WTC11 (cell line): ENCODE results near the gene NEK4. TPM values are rescaled to one million over a fixed set of nuclear protein-coding genes. Genes with fewer than 3 reads are reported as not detected.

Experiments
- ATAC-seq: fragments of 200-7000 bp; cut with Tn5 transposase; 2 replicates; pipeline ENCODE4 v1.10.0; 2021; ENCODE audit warnings: mild to moderate bottlenecking, moderate library complexity
- CTCF ChIA-PET: fragments of 300-600 bp; sonication (Branson Sonifier 250); formaldehyde crosslinking; loops from one replicate; lab custom pipeline; 2021; ENCODE audit warnings: antibody characterized with exemption; lab: Charles Lee
- POLR2A ChIA-PET: fragments of 350-600 bp; sonication (Branson Sonifier 250); formaldehyde crosslinking; loops from one replicate; lab custom pipeline; 2021; ENCODE audit warnings: antibody characterized with exemption; lab: Charles Lee
- DNase-seq: peaks from one replicate; pipeline ENCODE4 v3.0.0; 2021; ENCODE audit warnings: low spot score
- H3K27ac Mint-ChIP-seq: 2 replicates; pipeline ENCODE4 v1.8.0; 2021; ENCODE audit warnings: mixed read lengths
- H3K27me3 Mint-ChIP-seq: 2 replicates; pipeline ENCODE4 v1.8.0; 2021; ENCODE audit warnings: low read depth, mild to moderate bottlenecking, moderate library complexity, mixed read lengths
- H3K36me3 Mint-ChIP-seq: 2 replicates; pipeline ENCODE4 v1.8.0; 2021; ENCODE audit warnings: mixed read lengths
- H3K4me1 Mint-ChIP-seq: 2 replicates; pipeline ENCODE4 v1.8.0; 2022; ENCODE audit warnings: mixed read lengths
- H3K4me3 Mint-ChIP-seq: 2 replicates; pipeline ENCODE4 v1.8.0; 2021; ENCODE audit warnings: mild to moderate bottlenecking, moderate library complexity, mixed read lengths
- H3K9me3 Mint-ChIP-seq: 2 replicates; pipeline ENCODE4 v1.8.0; 2021; ENCODE audit warnings: mixed read lengths
- EMX1 ChIP-seq: fragments of 250-450 bp; sonication (Bioruptor Pico); IDR thresholded peaks from 2 replicates; pipeline ENCODE4 v1.8.0; 2021; ENCODE audit warnings: mild to moderate bottlenecking
- ESRRA ChIP-seq: sonication (generic); formaldehyde crosslinking; IDR thresholded peaks from 2 replicates; pipeline ENCODE4 v1.8.1; 2022; ENCODE audit warnings: mild to moderate bottlenecking, missing genetic modification reagents, borderline replicate concordance
- ETV6 ChIP-seq: sonication (generic); formaldehyde crosslinking; IDR thresholded peaks from 2 replicates; pipeline ENCODE4 v1.8.1; 2022; ENCODE audit warnings: mild to moderate bottlenecking, missing genetic modification reagents
- FOXJ3 ChIP-seq: sonication (generic); formaldehyde crosslinking; IDR thresholded peaks from 2 replicates; pipeline ENCODE4 v1.9.0; 2021; ENCODE audit warnings: missing genetic modification reagents, mild to moderate bottlenecking, borderline replicate concordance
- FOXP1 ChIP-seq: sonication (generic); formaldehyde crosslinking; IDR thresholded peaks from 2 replicates; pipeline ENCODE4 v1.8.0; 2022; ENCODE audit warnings: missing genetic modification reagents, mild to moderate bottlenecking, moderate library complexity, borderline replicate concordance
- IRF2 ChIP-seq: sonication (generic); formaldehyde crosslinking; IDR thresholded peaks from 2 replicates; pipeline ENCODE4 v1.8.0; 2022; ENCODE audit warnings: low read depth, missing genetic modification reagents, borderline replicate concordance
- NFYB ChIP-seq: sonication (generic); formaldehyde crosslinking; conservative IDR thresholded peaks from 2 replicates; pipeline ENCODE4 v1.8.0; 2022; ENCODE audit warnings: low read depth, missing genetic modification reagents
- NR1H2 ChIP-seq: sonication (generic); formaldehyde crosslinking; IDR thresholded peaks from 2 replicates; pipeline ENCODE4 v1.9.0; 2021; ENCODE audit warnings: mild to moderate bottlenecking, moderate library complexity, missing genetic modification reagents
- OVOL2 ChIP-seq: fragments of 250-450 bp; sonication (Bioruptor Pico); IDR thresholded peaks from 2 replicates; pipeline ENCODE4 v1.9.0; 2021; ENCODE audit warnings: mild to moderate bottlenecking, borderline replicate concordance
- SP1 ChIP-seq: sonication (generic); formaldehyde crosslinking; conservative IDR thresholded peaks from 2 replicates; pipeline ENCODE4 v1.8.1; 2022; ENCODE audit warnings: missing genetic modification reagents
- TP53 ChIP-seq: sonication (generic); formaldehyde crosslinking; IDR thresholded peaks from 2 replicates; pipeline ENCODE4 v1.8.1; 2023; ENCODE audit warnings: mild to moderate bottlenecking, missing genetic modification reagents
- ZNF121 ChIP-seq: sonication (generic); formaldehyde crosslinking; IDR thresholded peaks from 2 replicates; pipeline ENCODE4 v1.8.0; 2023; ENCODE audit warnings: missing genetic modification reagents
- total RNA-seq: library from RNA; stranded (reverse); gene quantifications from 3 replicates; pipeline ENCODE4 v1.2.3, GENCODE V29; 2021
- TF ChIP-seq, protein P1 (sequence below): sonication (generic); formaldehyde crosslinking; IDR thresholded peaks from 2 replicates; pipeline ENCODE4 v1.8.1; 2023; ENCODE audit warnings: mild to moderate bottlenecking, missing genetic modification reagents
- TF ChIP-seq, protein P2 (sequence below): fragments of 250-450 bp; sonication (Bioruptor Pico); IDR thresholded peaks from 2 replicates; pipeline ENCODE4 v2.1.2; 2022; ENCODE audit warnings: mild to moderate bottlenecking, moderate library complexity
- TF ChIP-seq, protein P3 (sequence below): sonication (generic); formaldehyde crosslinking; IDR thresholded peaks from 2 replicates; pipeline ENCODE4 v1.8.1; 2022; ENCODE audit warnings: mild to moderate bottlenecking, missing genetic modification reagents, moderate library complexity, borderline replicate concordance
- TF ChIP-seq, protein P4 (sequence below): sonication (generic); formaldehyde crosslinking; IDR thresholded peaks from 2 replicates; pipeline ENCODE4 v1.8.0; 2022; ENCODE audit warnings: mild to moderate bottlenecking, missing genetic modification reagents
- TF ChIP-seq, protein P5 (sequence below): sonication (generic); formaldehyde crosslinking; IDR thresholded peaks from 2 replicates; pipeline ENCODE4 v1.8.0; 2022; ENCODE audit warnings: missing genetic modification reagents
- TF ChIP-seq, protein P6 (sequence below): sonication (generic); formaldehyde crosslinking; IDR thresholded peaks from 2 replicates; pipeline ENCODE4 v1.8.1; 2022; ENCODE audit warnings: mild to moderate bottlenecking, moderate library complexity, missing genetic modification reagents
- TF ChIP-seq, protein P7 (sequence below): fragments of 200-600 bp; IDR thresholded peaks from 2 replicates; pipeline ENCODE4 v1.8.0; 2022; ENCODE audit warnings: antibody characterized with exemption
- TF ChIP-seq, protein P8 (sequence below): sonication (generic); formaldehyde crosslinking; IDR thresholded peaks from 2 replicates; pipeline ENCODE4 v1.8.1; 2022; ENCODE audit warnings: low read depth, mild to moderate bottlenecking, moderate library complexity, missing genetic modification reagents, borderline replicate concordance

NEK4 gene
- total RNA-seq, 1 experiment from 2014 or later: 31.4 TPM

DNA sequence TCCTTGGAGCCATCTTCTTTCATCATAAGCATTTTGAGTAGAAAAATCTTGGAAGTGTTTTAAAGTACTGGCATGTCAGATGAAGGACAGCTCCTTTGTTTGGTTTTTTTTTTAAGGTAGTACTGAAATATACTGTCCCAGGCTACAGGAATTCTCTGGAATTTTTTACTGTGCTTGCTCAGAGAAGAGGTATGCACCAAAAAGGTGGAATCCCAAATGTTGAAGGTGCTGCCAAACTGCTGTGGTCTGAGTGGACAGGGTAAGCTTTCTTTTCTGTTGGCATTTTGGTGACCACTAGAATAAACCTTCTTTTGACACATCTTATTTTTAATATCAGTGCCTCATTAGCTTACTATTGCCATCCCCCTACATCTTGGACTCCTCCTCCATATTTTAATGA, 77.7 kb downstream of the NEK4 start:
- ATAC-seq (no peak), DNase-seq (no peak)
- Mint-ChIP-seq H3K9me3 (no peaks in the 10 kb centered on the region), H3K27ac (no peak overlapping the region), H3K4me3 (no peak overlapping the region), H3K27me3 (no peaks in the 10 kb centered on the region), H3K36me3 (peaks cover 90% of the 10 kb centered on the region), H3K4me1 (peaks cover 3% of the 10 kb centered on the region; the same call in 1 of the 2 replicates)
- ChIA-PET POLR2A (interaction anchor here (0.7 kb wide), 1 partner anchor 17 kb away, joined by 3 read pairs; no protein-coding TSS in a partner anchor), CTCF (interaction anchor here (0.8 kb wide), 1 partner anchor 99 kb away, joined by 3 read pairs; no protein-coding TSS in a partner anchor)
- TF ChIP-seq FOXP1 (CRISPR knock-in tag) (no peak), OVOL2 (no peak), SP1 (no peak), TP53 (no peak), NR1H2 (CRISPR knock-in tag) (no peak), ETV6 (no peak), FOXJ3 (CRISPR knock-in tag) (no peak), EMX1 (no peak), IRF2 (CRISPR knock-in tag) (no peak), ZNF121 (no peak), ESRRA (CRISPR knock-in tag) (no peak), NFYB (CRISPR knock-in tag) (no peak)
- TF ChIP-seq, protein P1, sequence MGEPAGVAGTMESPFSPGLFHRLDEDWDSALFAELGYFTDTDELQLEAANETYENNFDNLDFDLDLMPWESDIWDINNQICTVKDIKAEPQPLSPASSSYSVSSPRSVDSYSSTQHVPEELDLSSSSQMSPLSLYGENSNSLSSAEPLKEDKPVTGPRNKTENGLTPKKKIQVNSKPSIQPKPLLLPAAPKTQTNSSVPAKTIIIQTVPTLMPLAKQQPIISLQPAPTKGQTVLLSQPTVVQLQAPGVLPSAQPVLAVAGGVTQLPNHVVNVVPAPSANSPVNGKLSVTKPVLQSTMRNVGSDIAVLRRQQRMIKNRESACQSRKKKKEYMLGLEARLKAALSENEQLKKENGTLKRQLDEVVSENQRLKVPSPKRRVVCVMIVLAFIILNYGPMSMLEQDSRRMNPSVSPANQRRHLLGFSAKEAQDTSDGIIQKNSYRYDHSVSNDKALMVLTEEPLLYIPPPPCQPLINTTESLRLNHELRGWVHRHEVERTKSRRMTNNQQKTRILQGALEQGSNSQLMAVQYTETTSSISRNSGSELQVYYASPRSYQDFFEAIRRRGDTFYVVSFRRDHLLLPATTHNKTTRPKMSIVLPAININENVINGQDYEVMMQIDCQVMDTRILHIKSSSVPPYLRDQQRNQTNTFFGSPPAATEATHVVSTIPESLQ (CRISPR knock-in tag): no peak
- TF ChIP-seq, protein P2, sequence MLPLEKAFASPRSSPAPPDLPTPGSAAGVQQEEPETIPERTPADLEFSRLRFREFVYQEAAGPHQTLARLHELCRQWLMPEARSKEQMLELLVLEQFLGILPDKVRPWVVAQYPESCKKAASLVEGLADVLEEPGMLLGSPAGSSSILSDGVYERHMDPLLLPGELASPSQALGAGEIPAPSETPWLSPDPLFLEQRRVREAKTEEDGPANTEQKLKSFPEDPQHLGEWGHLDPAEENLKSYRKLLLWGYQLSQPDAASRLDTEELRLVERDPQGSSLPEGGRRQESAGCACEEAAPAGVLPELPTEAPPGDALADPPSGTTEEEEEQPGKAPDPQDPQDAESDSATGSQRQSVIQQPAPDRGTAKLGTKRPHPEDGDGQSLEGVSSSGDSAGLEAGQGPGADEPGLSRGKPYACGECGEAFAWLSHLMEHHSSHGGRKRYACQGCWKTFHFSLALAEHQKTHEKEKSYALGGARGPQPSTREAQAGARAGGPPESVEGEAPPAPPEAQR (CRISPR knock-in tag): no peak
- TF ChIP-seq, protein P3, sequence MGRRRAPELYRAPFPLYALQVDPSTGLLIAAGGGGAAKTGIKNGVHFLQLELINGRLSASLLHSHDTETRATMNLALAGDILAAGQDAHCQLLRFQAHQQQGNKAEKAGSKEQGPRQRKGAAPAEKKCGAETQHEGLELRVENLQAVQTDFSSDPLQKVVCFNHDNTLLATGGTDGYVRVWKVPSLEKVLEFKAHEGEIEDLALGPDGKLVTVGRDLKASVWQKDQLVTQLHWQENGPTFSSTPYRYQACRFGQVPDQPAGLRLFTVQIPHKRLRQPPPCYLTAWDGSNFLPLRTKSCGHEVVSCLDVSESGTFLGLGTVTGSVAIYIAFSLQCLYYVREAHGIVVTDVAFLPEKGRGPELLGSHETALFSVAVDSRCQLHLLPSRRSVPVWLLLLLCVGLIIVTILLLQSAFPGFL (CRISPR knock-in tag): no peak
- TF ChIP-seq, protein P4, sequence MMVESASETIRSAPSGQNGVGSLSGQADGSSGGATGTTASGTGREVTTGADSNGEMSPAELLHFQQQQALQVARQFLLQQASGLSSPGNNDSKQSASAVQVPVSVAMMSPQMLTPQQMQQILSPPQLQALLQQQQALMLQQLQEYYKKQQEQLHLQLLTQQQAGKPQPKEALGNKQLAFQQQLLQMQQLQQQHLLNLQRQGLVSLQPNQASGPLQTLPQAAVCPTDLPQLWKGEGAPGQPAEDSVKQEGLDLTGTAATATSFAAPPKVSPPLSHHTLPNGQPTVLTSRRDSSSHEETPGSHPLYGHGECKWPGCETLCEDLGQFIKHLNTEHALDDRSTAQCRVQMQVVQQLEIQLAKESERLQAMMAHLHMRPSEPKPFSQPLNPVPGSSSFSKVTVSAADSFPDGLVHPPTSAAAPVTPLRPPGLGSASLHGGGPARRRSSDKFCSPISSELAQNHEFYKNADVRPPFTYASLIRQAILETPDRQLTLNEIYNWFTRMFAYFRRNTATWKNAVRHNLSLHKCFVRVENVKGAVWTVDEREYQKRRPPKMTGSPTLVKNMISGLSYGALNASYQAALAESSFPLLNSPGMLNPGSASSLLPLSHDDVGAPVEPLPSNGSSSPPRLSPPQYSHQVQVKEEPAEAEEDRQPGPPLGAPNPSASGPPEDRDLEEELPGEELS (CRISPR knock-in tag): no peak
- TF ChIP-seq, protein P5, sequence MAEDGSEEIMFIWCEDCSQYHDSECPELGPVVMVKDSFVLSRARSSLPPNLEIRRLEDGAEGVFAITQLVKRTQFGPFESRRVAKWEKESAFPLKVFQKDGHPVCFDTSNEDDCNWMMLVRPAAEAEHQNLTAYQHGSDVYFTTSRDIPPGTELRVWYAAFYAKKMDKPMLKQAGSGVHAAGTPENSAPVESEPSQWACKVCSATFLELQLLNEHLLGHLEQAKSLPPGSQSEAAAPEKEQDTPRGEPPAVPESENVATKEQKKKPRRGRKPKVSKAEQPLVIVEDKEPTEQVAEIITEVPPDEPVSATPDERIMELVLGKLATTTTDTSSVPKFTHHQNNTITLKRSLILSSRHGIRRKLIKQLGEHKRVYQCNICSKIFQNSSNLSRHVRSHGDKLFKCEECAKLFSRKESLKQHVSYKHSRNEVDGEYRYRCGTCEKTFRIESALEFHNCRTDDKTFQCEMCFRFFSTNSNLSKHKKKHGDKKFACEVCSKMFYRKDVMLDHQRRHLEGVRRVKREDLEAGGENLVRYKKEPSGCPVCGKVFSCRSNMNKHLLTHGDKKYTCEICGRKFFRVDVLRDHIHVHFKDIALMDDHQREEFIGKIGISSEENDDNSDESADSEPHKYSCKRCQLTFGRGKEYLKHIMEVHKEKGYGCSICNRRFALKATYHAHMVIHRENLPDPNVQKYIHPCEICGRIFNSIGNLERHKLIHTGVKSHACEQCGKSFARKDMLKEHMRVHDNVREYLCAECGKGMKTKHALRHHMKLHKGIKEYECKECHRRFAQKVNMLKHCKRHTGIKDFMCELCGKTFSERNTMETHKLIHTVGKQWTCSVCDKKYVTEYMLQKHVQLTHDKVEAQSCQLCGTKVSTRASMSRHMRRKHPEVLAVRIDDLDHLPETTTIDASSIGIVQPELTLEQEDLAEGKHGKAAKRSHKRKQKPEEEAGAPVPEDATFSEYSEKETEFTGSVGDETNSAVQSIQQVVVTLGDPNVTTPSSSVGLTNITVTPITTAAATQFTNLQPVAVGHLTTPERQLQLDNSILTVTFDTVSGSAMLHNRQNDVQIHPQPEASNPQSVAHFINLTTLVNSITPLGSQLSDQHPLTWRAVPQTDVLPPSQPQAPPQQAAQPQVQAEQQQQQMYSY (CRISPR knock-in tag): no peak
- TF ChIP-seq, protein P6, sequence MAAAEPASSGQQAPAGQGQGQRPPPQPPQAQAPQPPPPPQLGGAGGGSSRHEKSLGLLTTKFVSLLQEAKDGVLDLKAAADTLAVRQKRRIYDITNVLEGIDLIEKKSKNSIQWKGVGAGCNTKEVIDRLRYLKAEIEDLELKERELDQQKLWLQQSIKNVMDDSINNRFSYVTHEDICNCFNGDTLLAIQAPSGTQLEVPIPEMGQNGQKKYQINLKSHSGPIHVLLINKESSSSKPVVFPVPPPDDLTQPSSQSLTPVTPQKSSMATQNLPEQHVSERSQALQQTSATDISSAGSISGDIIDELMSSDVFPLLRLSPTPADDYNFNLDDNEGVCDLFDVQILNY (CRISPR knock-in tag): no peak
- TF ChIP-seq, protein P7, sequence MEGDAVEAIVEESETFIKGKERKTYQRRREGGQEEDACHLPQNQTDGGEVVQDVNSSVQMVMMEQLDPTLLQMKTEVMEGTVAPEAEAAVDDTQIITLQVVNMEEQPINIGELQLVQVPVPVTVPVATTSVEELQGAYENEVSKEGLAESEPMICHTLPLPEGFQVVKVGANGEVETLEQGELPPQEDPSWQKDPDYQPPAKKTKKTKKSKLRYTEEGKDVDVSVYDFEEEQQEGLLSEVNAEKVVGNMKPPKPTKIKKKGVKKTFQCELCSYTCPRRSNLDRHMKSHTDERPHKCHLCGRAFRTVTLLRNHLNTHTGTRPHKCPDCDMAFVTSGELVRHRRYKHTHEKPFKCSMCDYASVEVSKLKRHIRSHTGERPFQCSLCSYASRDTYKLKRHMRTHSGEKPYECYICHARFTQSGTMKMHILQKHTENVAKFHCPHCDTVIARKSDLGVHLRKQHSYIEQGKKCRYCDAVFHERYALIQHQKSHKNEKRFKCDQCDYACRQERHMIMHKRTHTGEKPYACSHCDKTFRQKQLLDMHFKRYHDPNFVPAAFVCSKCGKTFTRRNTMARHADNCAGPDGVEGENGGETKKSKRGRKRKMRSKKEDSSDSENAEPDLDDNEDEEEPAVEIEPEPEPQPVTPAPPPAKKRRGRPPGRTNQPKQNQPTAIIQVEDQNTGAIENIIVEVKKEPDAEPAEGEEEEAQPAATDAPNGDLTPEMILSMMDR: no peak
- TF ChIP-seq, protein P8, sequence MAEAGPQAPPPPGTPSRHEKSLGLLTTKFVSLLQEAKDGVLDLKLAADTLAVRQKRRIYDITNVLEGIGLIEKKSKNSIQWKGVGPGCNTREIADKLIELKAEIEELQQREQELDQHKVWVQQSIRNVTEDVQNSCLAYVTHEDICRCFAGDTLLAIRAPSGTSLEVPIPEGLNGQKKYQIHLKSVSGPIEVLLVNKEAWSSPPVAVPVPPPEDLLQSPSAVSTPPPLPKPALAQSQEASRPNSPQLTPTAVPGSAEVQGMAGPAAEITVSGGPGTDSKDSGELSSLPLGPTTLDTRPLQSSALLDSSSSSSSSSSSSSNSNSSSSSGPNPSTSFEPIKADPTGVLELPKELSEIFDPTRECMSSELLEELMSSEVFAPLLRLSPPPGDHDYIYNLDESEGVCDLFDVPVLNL (CRISPR knock-in tag): no peak
